Stimulated activated CD4-positive, alpha-beta T cell treated with anti-CD3 and anti-CD28 coated beads, Interleukin-1b, Interleukin-23, amount 100 ng/mL, for 48 hours (primary cell): Measurements from ENCODE around the gene FERD3L.

ENCODE experiments used
- DNase-seq: peaks from one replicate; pipeline ENCODE4 v3.0.0-alpha.2; 2020

FERD3L gene

GRCh38 chr7:19097165-19098055, 47.8 kb downstream of the FERD3L start:
- DNase-seq: no peak

GRCh38 chr7:19095353-19095860, 49.8 kb downstream of the FERD3L start:
- no peak for DNase-seq
